Stimulated activated CD4-positive, alpha-beta T cell treated with anti-CD3 and anti-CD28 coated beads, Interleukin-4, amount 100 ng/mL, for 4 hours (primary cell): ENCODE results near the gene TRPM3.

Source experiments
- DNase-seq, 2 experiments: peaks; one replicate each; pipeline ENCODE4 v3.0.0-alpha.2; 2020

Gene TRPM3

GRCh38 chr9:70941191-70941590 is 180.2 kb downstream of the TRPM3 start:
- no peak for DNase-seq

GRCh38 chr9:70940605-70941004 is 180.8 kb downstream of the TRPM3 start:
- no peak for DNase-seq

GRCh38 chr9:70936536-70936935 is 184.9 kb downstream of the TRPM3 start:
- DNase-seq: no peak

- no peak for DNase-seq
Measured at GRCh38 chr9:70935856-70936255, 185.6 kb downstream of the TRPM3 start.

GRCh38 chr9:70934642-70935041 is 186.8 kb downstream of the TRPM3 start:
- DNase-seq: no peak

GRCh38 chr9:70933321-70933720 is 188.1 kb downstream of the TRPM3 start:
- no peak for DNase-seq

GRCh38 chr9:70932097-70932496 is 189.3 kb downstream of the TRPM3 start:
- DNase-seq: no peak

GRCh38 chr9:70927530-70927929 is 193.9 kb downstream of the TRPM3 start:
- no peak for DNase-seq

- DNase-seq: no peak
Measured at GRCh38 chr9:70924895-70925547, 196.4 kb downstream of the TRPM3 start.

GRCh38 chr9:70924380-70924779 is 197.0 kb downstream of the TRPM3 start:
- DNase-seq: no peak

- no peak for DNase-seq
Measured at GRCh38 chr9:70923961-70924360, 197.5 kb downstream of the TRPM3 start.

- DNase-seq: no peak
Measured at GRCh38 chr9:70921136-70921535, 200.3 kb downstream of the TRPM3 start.

- DNase-seq: no peak
Measured at GRCh38 chr9:70917277-70917676, 204.1 kb downstream of the TRPM3 start.

GRCh38 chr9:70911791-70912190 is 209.6 kb downstream of the TRPM3 start:
- no peak for DNase-seq

- no peak for DNase-seq
Measured at GRCh38 chr9:70910598-70910997, 210.8 kb downstream of the TRPM3 start.

- no peak for DNase-seq
Measured at GRCh38 chr9:70902692-70903131, 218.7 kb downstream of the TRPM3 start.

GRCh38 chr9:70902171-70902570 is 219.2 kb downstream of the TRPM3 start:
- DNase-seq: no peak

- DNase-seq: no peak
Measured at GRCh38 chr9:70901746-70902145, 219.7 kb downstream of the TRPM3 start.

- DNase-seq: no peak
Measured at GRCh38 chr9:70901013-70901412, 220.4 kb downstream of the TRPM3 start.

GRCh38 chr9:70893580-70894122 is 227.8 kb downstream of the TRPM3 start:
- no peak for DNase-seq

GRCh38 chr9:70888471-70888870 is 232.9 kb downstream of the TRPM3 start:
- no peak for DNase-seq

- DNase-seq: no peak
Measured at GRCh38 chr9:70887826-70888225, 233.6 kb downstream of the TRPM3 start.

GRCh38 chr9:70883963-70884793 is 237.2 kb downstream of the TRPM3 start:
- DNase-seq: no peak

- DNase-seq: no peak
Measured at GRCh38 chr9:70883056-70883455, 238.4 kb downstream of the TRPM3 start.
